Transverse colon (tissue), 4 donors: ENCODE measurements around the gene CDC5L.

Source experiments
- CTCF ChIP-seq, 5 experiments: fragments of 200-600 bp in 3 of 5; fragments of 450-650 bp in 2 of 5; sonication (generic) in 3 of 5; IDR thresholded peaks; 1 replicate in 2 of 5; 2 replicates in 3 of 5; pipeline ENCODE4 v1.5.1; 2016 to 2017; ENCODE audit warnings: antibody characterized with exemption in 5 of 5, inconsistent platforms in 3 of 5, mild to moderate bottlenecking in 2 of 5, moderate library complexity in 1 of 5
- POLR2A ChIP-seq: fragments of 450-650 bp; IDR thresholded peaks from one replicate; pipeline ENCODE4 v1.6.1; 2016; ENCODE audit warnings: antibody characterized with exemption, mild to moderate bottlenecking, moderate library complexity
- POLR2AphosphoS5 ChIP-seq, 3 donors: sonication (generic); formaldehyde crosslinking; IDR thresholded peaks; one replicate each; pipeline ENCODE4 v1.6.1; 2016; ENCODE audit warnings: antibody characterized with exemption in 3 of 3

GRCh38 chr6:44373051-44373450 lies 14.5 kb upstream of the CDC5L start:
- TF ChIP-seq CTCF (IDR thresholded peaks at IDR 0.05), result no peak
- TF ChIP-seq POLR2AphosphoS5 (IDR thresholded peaks at IDR 0.05), result no peak
- TF ChIP-seq POLR2A, result no peak
